Non-pigmented ciliary epithelial cell (primary cell): Measurements from ENCODE around the gene ANKRD44.

Experiments
- DNase-seq: peaks from one replicate; pipeline ENCODE4 v3.0.0-alpha.2; 2010; ENCODE audit warnings: low read depth

The ANKRD44 gene

GRCh38 chr2:197179744-197180498 lies 130.7 kb downstream of the ANKRD44 start:
- DNase-seq: no peak

GRCh38 chr2:197176522-197176921 lies 134.1 kb downstream of the ANKRD44 start:
- DNase-seq: no peak

GRCh38 chr2:197174539-197175094 lies 136.0 kb downstream of the ANKRD44 start:
- DNase-seq: no peak

- no peak for DNase-seq
Measured at GRCh38 chr2:197171582-197171981, 139.0 kb downstream of the ANKRD44 start.

GRCh38 chr2:197170208-197170607 lies 140.4 kb downstream of the ANKRD44 start:
- no peak for DNase-seq

- no peak for DNase-seq
Measured at GRCh38 chr2:197168705-197169104, 141.9 kb downstream of the ANKRD44 start.

- DNase-seq: no peak
Measured at GRCh38 chr2:197167608-197168314, 142.8 kb downstream of the ANKRD44 start.

GRCh38 chr2:197165020-197165419 lies 145.6 kb downstream of the ANKRD44 start:
- no peak for DNase-seq

GRCh38 chr2:197164141-197164754 lies 146.3 kb downstream of the ANKRD44 start:
- DNase-seq: no peak

GRCh38 chr2:197163712-197164140 lies 146.9 kb downstream of the ANKRD44 start:
- no peak for DNase-seq

- DNase-seq: no peak
Measured at GRCh38 chr2:197161774-197162173, 148.8 kb downstream of the ANKRD44 start.

GRCh38 chr2:197159661-197160211 lies 150.8 kb downstream of the ANKRD44 start:
- DNase-seq: peak; percentile 77

GRCh38 chr2:197158591-197159550 lies 151.7 kb downstream of the ANKRD44 start:
- DNase-seq: no peak

GRCh38 chr2:197157879-197158537 lies 152.6 kb downstream of the ANKRD44 start:
- no peak for DNase-seq

GRCh38 chr2:197156771-197157170 lies 153.8 kb downstream of the ANKRD44 start:
- no peak for DNase-seq

GRCh38 chr2:197152451-197153228 lies 157.9 kb downstream of the ANKRD44 start:
- no peak for DNase-seq

- DNase-seq: no peak
Measured at GRCh38 chr2:197149546-197149945, 161.0 kb downstream of the ANKRD44 start.

GRCh38 chr2:197148401-197148800 lies 162.2 kb downstream of the ANKRD44 start:
- DNase-seq: no peak

- no peak for DNase-seq
Measured at GRCh38 chr2:197147942-197148341, 162.6 kb downstream of the ANKRD44 start.

GRCh38 chr2:197146995-197147394 lies 163.6 kb downstream of the ANKRD44 start:
- no peak for DNase-seq
